RPMI8226 (cell line): ENCODE measurements around the gene SMAD6.

Experiments
- DNase-seq: peaks from one replicate; pipeline ENCODE4 v3.0.0-alpha.2; 2015

Gene SMAD6

DNA sequence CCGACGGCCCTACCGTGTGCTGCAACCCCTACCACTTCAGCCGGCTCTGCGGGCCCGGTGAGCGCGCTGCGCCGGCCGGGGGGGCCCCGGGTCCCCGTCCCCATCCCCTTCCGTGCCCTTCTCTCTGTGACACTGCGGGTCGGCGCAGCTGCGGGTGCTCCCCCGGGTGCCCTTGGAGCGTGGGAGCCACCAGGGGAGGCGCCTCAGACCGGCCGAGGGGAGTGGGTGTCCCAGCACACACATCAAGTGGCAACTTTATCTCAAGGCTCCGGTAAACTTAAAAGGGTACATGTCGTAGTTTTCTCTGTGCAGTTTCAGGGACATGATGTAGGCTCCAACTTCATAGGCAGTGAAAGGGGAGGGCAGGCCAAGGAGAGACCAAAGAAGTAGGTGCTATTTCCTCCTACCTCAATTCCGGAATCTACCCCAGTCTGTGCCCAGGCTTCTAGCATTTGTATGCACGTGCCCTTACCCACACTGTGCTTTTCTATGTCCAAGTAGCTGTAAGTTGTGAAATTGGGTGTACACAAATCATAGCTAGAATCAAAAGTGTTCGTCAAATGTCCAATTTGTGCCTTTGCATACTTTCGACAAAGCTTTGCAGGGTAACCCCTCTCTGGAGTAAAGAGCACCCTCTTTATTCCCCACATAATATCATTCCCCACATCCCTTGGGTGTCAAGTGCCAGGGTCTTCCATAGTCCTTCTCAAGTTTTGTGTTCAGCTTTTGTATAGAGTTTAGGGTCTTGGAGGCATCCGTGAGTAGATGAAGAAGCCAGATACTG is 2.2 kb downstream of the SMAD6 start:
- DNase-seq = no peak

DNA sequence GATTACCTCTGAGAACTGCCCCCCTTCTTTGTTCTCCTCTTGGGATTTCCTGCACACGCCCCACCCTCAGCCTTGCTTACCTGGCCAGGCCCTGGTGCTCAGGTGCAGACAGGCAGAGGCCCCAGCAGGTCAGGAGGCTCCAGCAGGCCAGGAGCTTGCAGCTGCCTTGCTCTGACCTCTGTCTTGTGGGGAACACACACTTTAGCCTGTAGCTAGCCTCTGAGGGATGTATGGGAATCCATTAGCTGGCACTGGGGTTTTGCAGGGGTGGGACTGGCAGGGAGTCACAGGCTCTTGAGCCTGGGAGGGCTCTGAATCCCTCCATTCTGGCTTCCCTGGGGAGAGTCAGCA is 2.7 kb downstream of the SMAD6 start:
- DNase-seq = peak; percentile 30

DNA sequence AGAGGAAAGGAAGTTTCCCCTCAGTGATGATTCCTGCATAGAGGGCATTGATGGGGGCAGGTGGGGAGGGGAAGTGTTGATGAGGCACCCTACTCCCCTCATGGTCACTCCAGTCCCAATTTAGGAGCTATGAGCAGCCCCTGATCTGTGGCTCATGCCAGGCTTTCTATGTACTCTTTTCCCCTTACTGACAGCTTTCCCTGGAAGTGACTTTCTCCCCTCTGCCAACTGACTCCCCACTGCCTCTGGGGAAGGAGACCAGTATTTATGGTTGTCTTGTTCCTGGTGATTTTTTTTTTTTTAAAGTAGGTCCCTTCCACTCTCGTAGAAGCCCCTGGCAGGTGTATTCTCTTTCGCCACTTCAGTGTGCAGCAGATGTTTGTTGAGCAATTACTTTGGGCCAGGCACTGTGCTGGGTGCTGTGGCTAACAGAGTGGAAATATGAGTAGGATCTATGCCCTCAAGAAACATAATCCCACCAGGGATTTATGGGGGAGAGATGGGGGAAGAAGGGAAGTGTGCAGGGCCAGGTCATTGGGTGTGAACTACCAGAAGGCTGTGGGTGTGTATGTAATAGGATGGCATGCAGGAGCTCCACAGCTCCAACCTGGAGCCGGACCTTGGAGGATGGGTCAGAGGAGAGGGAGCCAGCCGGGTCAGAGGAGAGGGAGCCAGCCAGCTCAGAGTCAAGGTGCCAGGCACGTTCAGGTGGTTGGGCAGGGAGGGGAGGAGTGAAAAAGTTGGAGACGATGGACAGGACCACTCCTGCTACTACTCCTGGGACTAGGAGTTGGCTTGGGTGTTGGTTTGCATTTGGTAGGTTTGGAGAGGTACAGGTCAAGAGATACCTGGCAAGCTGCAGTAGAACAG is 3.5 kb downstream of the SMAD6 start:
- no peak for DNase-seq

DNA sequence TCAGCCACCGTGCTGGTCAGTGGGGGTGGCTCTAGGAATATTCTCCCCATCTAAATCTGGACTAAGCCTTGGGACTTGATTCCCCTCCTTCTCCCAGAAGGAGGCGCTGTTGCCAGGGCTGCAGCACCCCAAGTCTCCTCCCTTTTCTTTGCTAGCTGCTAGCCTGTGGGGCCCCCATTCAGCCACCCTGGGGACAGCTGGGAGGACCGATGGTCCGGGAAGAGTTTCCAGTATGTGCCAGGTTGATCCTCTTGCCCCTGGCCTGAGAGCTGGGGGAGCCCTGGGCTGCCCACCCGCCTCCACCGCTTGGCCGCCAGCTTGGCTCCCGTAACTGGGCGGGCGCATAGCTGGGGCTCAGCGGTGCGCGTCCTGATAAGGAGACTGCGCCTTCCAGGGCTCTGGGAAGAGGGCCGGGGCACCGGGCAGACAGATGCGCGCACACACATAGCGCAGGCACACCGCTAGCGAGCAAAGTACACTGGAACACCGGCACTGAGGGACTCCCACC is 4.2 kb downstream of the SMAD6 start:
- DNase-seq = no peak

DNA sequence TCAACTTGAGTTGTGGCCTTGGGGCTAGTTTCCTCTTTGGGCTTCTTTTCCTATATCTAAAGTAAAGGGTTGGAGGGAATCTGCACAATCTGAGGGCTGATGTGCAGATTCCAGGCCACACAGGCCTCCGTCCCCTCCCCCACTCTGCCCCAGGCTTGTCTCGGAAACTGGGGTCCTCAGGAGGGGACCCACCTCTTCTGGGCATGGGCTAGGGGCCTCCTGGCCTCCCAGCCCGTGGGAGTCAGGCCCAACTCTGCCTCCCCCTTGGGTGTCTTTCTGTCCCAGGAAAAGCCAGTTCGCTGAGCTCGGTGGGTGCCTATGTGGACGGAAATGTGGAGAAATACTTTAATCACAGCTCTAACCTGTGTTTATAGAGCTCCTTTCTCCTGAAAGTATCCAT is 4.8 kb downstream of the SMAD6 start:
- no peak for DNase-seq

DNA sequence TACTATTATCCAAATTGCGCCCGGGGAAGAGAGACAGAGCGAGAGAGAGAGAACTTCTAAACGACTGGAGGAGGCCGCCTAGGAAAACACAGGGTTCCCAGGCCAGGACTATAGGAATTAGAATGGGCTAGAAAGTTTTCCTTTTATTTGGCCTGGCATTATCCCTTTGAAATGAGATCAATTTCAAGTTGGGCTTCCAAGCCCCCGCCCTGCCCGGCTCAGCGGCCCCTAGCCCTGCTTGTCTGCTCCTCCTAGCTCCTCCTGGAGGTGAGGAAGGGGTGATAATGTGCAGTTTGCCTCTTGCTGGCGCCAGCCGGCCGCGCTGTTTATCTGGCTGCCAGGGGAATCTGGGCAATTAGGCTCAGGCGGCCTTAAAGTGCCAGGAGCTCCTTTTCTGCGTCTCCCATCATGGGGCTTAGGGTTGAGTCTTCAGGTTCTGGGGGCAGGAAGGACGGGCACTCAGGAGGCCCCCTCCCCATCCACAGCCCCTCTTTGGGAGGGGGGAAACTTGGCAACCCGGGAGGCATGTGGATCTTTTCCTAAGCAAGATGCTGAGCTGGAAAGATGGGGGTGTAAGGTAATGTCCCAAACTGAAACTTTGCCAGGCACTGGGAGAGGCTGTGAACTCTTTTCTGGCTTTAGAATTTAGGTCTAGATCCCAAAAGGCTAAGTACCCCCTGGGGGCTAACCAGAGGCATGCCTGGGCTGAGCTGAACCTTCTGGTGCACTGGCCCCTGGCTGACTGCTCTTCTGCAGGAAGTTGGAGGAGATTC is 5.5 kb downstream of the SMAD6 start:
- DNase-seq = peak; percentile 32

DNA sequence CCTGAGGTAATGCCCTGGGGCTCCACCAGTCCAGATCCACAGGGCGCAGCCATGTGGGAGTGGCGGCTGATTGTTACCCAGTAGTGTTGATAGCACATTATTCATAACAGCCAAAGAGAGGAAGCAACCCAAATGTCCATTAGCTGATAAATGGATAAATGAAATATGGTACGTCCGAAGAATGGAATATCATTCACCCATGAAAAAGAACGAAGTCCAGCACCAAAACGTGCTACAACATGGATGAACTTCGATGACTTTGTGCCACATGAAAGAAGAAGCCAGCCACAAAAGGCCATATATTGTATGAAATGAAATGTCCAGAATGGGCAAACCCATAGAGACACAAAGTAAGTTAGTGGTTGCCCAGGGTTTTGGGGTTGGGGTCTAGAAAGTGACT is 6.4 kb downstream of the SMAD6 start:
- DNase-seq = no peak

DNA sequence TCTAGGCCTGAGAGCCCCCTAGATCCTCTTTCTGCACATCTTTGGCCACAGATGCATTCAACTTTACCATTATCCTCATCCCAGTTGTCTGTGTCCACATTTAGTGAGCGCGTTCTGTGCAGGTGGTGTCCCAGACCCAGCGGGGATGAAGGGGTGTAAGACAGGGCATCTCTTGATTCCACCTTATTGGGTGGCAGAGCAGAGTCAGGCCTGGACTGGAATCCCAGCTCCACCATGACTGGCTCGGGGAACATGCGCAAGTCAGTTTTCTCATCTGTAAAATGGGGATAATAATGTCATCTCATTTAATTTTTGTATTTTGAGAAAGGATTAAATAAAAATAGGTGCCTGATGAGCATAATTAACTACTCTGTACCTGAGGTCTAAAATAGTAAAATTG is 7.8 kb downstream of the SMAD6 start:
- DNase-seq = no peak

DNA sequence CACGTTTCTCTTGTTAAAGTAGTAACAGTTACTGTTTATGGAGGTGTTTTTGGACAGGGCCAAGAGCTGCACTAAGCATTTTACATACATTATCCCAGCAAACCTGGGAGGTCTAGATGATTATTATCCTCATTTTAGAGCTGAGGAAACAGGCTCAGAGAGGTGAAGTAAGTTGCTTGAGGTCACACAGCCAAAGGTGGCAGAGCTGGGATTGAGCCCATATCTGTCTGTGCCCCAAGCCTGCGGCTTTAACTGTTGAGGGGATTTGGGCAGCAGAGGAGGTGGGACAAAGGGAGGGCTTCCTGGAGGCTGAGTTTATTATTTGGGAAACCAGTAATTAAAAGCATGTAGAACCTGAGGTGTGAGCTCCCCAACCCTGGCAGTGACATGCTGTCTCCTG is 9.2 kb downstream of the SMAD6 start:
- no peak for DNase-seq

DNA sequence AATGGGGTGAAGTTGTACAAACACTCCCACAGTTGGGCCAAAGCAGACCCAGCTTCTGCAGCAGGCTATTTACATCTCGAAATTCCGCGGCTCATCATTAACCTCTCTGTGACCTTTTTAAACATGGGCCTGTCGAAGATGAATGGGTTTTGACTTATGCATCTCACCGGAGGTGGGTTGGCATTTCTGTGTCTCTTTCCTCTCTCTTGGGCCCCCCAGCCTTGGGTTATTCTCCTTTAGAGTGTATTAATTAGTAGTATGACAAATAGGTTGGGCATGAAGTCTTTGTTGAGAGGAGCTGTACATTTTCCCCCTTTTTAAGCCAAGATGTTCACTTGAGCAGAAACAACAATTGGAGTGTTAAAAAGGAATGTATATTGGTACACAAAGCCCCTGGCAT is 9.8 kb downstream of the SMAD6 start:
- DNase-seq = no peak

DNA sequence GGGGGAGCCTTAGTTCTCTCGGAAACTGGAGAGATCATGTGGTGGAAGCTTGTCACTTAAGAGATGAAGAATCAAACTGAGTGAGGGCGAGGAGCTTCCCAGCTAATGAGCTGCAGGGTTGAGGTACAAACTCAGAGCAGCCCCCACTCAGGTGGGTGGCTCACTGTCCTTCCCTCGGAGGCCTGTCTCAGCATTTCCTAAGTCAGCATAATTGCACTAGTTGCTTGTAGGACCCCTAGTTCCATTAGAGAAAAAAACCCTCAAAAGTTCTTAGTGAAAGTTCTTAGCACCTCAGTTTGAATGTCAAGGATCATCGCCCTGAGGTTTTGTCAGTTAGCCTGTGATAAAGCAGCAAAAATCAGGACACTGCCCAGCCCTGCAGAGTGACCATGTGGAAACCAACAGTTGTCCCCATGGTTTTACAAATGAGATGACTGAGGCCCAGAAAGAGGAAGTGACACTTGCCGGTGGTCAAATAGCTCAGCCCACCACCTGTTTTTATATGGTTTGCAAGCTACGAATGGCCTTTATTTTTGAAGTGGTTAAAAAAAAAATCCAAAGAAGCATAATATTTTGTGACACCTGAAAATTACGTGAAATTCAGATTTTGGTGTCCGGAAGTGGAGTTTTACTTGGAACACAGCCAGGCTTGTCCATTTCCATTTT is 11.9 kb downstream of the SMAD6 start:
- peak; percentile 74 for DNase-seq

DNA sequence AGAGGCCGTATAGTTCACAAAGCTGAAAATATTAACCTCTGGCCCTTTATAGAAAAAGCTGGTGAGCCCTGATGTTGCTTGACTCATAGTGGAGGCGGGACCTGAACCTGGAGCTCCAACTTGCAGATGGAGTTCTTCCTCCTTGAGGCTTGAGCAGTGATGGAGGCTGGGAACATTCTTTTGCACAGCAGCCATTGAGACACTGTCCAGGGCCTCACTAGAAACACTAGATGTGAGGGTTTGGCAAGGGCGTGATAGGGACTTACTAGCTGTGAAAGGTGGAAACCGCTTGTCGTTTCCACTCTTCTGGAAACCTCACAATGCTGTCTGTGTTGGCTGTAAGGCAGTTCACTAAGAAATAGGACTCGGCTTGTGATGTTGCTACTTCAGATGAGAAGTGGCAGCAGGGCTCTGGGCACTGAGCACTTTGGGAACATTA is 12.5 kb downstream of the SMAD6 start:
- DNase-seq = no peak

DNA sequence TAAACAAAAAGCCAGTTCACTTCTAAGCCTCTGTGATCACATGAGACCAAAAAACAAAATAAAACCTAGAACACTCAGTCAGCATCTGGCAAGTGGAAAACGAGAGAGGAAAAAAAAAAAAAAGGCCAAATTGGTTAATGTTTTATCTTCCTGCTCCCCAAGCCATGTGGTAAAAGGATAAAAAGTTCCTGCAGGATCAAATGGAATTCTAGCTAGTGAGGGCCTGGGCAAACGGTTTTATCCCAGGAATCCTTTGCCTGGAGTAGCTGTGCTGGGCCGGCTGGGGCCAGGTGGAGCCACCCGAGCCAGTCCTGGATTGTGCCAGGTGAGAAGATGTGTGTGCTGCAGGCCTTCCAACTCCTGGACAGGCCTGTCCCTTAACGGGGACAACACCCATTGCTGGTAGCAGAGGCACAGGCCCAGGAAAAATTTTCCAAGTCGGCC is 13.2 kb downstream of the SMAD6 start:
- no peak for DNase-seq

DNA sequence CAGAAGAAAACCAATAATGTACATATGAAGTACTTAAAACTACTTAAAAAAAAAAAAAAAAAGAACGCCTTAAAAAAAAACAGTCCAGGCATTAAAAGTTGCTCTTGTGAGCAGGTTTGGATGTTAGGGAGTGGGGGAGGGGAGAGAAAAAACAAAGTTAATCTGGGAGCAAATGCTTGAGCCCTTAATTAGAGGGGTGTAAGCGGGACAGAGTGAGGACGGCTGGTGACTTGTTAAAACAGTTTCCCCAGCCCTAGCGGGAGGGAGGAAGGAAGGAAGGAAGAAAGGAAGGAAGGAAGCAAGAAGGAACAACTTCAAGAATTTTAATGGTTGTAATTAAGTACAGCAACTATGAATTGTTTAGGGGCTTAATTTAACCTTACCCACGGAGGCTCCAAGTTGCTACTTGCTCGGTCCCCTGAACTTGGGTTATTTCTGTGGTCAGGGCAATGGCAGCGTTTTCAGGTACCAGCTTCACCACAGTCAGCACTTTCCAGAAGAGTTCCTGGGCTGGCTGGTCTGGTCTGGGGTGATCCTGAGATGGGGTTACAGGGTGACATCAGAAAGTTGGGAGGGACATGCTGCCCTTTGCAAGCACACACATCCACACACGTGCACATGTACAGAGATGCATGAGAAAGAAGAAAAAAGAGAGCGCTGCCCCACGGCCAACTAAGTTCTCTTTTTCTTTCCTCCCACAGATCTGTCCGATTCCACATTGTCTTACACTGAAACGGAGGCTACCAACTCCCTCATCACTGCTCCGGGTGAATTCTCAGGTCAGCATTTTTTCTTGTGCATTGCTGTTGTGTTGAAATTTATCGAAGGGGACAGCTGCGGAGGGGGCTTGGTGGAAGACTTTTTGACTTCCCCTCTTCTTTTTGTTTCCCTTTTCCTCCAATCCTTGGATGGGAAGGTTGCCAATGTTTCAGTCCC is 14.0 kb downstream of the SMAD6 start:
- DNase-seq = peak; percentile 61

DNA sequence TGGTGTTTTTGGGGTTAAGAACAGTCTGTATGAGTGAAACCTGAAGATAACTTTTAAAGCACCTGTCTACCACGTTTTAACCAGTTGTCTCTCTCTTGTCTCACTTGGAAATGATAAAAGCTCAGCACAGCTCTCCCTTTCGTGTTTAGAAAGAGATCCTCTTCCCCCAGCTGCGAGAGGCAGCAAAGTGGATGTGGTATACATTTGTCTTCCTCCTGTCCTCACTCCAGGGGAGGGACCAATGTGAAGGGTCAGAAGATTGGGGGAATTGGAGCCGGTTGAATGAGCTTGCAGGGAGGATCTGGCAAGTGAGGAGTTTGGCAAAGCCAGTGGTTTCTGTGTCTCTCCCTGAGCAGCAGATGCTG is 14.6 kb downstream of the SMAD6 start:
- peak; percentile 31 for DNase-seq

DNA sequence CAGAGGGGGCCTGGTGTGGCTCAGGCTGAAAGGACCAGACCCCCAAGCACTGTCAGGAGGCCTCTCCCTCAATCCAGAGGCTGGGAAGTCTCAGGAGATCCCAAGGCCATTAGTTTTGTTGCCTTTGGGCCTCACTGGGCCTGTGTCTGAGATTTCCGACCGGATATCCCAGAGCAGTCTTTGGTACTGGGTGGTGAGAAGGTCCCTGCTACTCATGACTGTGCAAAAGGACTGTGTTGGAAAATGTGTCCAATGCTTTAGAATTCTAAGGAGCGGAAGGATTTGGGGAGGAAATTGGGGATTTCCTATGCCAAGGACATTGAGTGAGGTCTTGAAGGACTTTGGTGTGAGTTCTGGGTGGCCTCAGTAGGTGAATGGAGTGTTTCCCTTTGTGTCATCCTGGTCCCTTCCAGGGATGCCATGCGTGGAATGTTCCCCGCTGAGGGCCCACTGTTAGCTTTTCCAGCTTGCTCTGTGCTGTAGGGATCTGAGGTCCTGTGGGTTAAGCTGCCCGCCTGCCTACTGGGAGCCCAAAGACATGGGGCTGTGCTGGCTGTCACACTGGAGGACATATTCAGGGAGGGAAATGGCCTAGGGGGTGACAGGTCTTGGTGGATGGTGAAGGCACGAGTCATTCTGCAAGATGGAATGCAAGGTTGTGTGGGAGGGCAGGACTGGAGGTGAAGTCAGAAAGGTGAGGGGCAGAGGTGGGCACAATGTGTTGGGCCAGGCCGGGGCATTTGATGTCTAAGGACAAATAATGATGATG is 16.4 kb downstream of the SMAD6 start:
- no peak for DNase-seq

DNA sequence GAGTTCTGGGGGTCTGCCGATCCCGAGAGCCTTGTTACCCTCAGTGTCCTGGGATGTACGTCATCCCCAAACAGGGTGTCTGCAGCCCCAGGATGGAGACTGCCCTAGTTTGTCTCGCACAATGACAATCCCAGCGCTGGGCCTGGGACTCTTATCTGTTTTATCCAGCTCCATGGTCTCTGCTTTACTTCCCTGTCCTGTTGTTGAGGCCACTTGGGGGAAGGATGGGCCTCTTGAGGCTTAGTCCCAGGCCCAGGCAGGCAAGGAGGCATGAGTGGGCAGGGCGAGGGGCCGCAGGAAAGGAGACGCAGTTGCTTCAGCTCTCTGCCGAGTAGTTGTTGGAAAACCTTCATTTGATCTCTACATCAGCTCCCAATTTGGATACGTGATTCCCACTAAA is 17.4 kb downstream of the SMAD6 start:
- no peak for DNase-seq

DNA sequence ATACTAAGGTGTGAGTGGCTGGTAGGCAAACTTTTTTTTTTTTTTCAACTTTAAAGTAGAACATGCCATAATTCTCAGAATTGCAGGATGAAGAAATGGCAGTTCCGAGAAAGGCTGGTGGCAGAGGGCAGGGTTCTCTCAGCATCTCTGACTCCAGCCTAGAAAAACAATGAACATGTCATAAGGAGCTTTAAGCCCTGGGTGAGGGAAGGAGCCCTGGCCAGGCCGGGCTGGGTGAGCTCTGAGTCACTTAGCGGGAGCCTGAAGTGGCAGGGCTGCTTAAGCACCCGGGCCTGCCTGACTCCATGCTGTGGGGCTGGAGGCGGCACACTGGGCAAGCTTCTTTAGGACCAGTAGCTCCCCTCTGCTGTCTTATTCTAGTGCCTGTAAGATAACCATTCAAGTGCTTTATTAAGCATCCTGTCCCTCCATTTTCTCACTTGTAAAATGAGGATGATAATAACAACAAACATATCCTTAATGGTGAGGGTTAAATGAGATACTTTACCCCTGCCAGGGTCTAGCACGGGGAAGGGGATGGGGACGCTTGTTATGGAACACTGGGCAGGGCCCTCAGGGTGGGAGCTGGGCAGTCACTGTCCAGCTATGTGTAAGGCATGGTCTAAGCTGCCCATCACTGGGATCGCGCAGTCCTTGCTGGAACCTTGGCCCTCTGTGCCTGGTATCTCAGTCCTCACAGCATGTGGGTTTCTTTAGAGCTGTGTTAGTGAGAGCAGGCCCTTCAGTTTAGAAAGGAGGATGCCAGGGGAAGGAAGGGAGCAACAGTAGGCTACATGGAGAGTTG is 18.4 kb downstream of the SMAD6 start:
- DNase-seq = peak; percentile 42

DNA sequence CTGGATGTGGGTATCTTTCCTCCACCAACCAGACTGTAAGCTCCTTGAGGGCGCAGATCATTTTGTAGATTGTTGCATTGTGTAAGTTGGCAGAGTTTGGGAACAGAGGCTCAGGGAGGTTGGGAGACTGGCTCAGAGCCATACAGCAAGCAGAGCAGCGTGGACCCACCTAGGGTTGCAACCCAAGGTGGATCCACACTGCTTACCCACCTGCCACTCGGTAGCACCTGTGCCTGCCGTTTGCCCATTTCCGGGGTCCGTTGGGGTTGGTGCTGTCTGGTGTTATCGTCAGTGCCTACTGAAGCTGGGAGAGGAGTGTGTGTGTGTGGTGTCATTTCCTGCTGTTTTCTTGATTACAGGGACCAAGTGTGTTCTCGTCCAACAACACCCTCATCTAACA is 19.0 kb downstream of the SMAD6 start:
- DNase-seq = no peak

DNA sequence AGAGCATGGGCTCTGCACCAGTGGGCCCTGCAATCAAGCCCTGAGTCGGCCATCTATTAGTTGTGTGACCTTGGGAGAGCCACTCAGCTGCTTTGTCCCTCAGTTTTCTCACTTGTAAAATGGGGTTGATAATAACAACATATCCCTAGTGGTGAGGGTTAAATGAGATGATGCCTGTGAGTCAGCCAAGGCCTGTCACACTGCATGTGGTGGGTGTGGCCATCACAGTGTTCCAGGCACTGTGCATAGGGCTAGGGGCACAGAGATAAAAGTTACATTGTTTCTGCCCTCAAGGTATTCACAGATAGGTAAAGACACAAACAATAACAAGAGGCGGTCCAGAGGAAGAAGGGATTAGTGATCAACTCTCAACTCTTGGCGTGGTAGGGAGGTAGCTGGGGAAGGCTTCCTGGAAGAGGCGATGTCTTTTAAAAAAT is 19.5 kb downstream of the SMAD6 start:
- DNase-seq = no peak
